AG09309 (cell line): ENCODE results near the gene TPPP3.
A peak's percentile ranks its signal among the peaks of the same experiment; 100 is the strongest.

ENCODE experiments used
- DNase-seq: peaks from one replicate; pipeline ENCODE4 v3.0.0-alpha.2; 2010; ENCODE audit warnings: low read depth
- H3K4me3 ChIP-seq: 2 replicates; pipeline ENCODE4 v1.5.1; 2011; ENCODE audit warnings: mild to moderate bottlenecking, low read depth, low read length, moderate library complexity; ENCODE audit not compliant: control insufficient read depth
- CTCF ChIP-seq: IDR thresholded peaks from 2 replicates; pipeline ENCODE4 v1.5.1; 2011; ENCODE audit warnings: mild to moderate bottlenecking, low read depth, low read length, inconsistent platforms; ENCODE audit not compliant: insufficient read depth, control insufficient read depth; ENCODE audit errors: missing control alignments

Gene TPPP3

GRCh38 chr16:67430977-67431774 lies 37.9 kb upstream of the TPPP3 start, which contains the start of gene HSD11B2:
HSD11B2 (plus strand) TSS chr16:67431121; CDS start chr16:67431249, 128 bp downstream.
- TF ChIP-seq CTCF = no peak
- no peak for DNase-seq
- peak within 1 kb of the TSS; percentile 35 for H3K4me3 ChIP-seq

GRCh38 chr16:67430504-67430976 lies 37.2 kb upstream of the TPPP3 start:
- H3K4me3 ChIP-seq = peak overlapping the region; percentile 17; the same call in 1 of the 2 replicates

DNA sequence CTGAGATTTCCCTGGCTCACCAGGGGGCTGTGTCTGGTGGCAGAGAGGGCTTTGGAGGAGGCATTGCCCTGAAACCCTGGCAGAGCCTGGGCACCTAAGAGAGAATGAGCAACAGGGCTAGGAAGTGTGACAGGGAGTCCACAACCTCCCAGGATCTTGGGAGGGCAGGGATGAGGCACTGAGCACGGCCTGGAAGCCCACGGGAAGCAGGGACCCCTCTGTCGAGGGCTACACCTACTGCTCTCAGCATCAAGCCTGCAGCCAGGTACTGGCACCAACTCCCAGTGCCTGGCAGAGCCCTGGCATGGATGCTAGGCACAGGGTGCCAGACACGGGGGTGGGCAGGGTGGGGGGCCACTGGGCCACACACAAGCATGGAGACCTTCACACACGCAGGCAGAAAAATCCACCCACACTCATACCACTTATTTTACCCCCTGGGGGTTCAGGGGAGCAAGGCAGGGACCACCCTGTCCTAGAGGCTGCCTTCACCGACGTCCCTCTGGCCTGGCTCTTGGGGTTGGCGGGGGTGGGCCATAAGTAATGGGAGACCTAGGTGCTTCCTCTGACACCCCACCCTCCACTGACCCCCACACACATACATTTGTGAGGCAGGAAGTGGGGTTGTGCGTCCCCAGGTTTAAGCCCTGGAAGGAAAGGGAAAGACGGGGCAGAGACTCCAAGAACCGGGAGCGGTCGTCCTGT lies 36.7 kb upstream of the TPPP3 start:
- TF ChIP-seq CTCF = no peak
- DNase-seq = no peak
- no peak overlapping the region for H3K4me3 ChIP-seq

More at GRCh38 chr16:67430504-67430976, 37.2 kb upstream of the TPPP3 start:
- DNase-seq = no peak
- no peak for TF ChIP-seq CTCF

GRCh38 chr16:67429053-67429798 lies 35.9 kb upstream of the TPPP3 start:
- H3K4me3 ChIP-seq = no peak overlapping the region
- no peak for TF ChIP-seq CTCF

GRCh38 chr16:67428146-67428731 lies 34.9 kb upstream of the TPPP3 start:
- peak; percentile 88 for TF ChIP-seq CTCF
- no peak overlapping the region for H3K4me3 ChIP-seq
- DNase-seq = no peak

More at GRCh38 chr16:67429053-67429798, 35.9 kb upstream of the TPPP3 start:
- no peak for DNase-seq

GRCh38 chr16:67426950-67427349 lies 33.7 kb upstream of the TPPP3 start:
- DNase-seq = no peak
- no peak for TF ChIP-seq CTCF
- H3K4me3 ChIP-seq = no peak overlapping the region
